HFF-Myc (cell line): ENCODE data around the gene XIRP1.

Experiments used
- DNase-seq: peaks from one replicate; pipeline ENCODE4 v3.0.0-alpha.2; 2011; ENCODE audit warnings: low read depth; ENCODE audit errors: extremely low read depth
- H3K4me3 ChIP-seq: replicated peaks from 2 replicates; pipeline ENCODE4 v1.5.1; 2011; ENCODE audit warnings: low read depth, mild to moderate bottlenecking, control low read depth, low read length
- CTCF ChIP-seq: IDR thresholded peaks from 2 replicates; pipeline ENCODE4 v1.5.1; 2012; ENCODE audit warnings: mild to moderate bottlenecking, low read depth, low read length, control low read depth; ENCODE audit errors: missing control alignments

Gene XIRP1, protein sequence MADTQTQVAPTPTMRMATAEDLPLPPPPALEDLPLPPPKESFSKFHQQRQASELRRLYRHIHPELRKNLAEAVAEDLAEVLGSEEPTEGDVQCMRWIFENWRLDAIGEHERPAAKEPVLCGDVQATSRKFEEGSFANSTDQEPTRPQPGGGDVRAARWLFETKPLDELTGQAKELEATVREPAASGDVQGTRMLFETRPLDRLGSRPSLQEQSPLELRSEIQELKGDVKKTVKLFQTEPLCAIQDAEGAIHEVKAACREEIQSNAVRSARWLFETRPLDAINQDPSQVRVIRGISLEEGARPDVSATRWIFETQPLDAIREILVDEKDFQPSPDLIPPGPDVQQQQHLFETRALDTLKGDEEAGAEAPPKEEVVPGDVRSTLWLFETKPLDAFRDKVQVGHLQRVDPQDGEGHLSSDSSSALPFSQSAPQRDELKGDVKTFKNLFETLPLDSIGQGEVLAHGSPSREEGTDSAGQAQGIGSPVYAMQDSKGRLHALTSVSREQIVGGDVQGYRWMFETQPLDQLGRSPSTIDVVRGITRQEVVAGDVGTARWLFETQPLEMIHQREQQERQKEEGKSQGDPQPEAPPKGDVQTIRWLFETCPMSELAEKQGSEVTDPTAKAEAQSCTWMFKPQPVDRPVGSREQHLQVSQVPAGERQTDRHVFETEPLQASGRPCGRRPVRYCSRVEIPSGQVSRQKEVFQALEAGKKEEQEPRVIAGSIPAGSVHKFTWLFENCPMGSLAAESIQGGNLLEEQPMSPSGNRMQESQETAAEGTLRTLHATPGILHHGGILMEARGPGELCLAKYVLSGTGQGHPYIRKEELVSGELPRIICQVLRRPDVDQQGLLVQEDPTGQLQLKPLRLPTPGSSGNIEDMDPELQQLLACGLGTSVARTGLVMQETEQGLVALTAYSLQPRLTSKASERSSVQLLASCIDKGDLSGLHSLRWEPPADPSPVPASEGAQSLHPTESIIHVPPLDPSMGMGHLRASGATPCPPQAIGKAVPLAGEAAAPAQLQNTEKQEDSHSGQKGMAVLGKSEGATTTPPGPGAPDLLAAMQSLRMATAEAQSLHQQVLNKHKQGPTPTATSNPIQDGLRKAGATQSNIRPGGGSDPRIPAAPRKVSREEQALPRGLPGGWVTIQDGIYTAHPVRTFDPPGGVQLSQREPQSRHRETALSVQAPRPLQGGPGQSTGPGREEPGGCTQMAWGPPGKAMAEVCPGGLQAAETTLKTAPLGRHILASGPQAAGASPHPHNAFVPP (N-terminal part only)

GRCh38 chr3:39192490-39193092 lies at the start of gene XIRP1:
Gene XIRP1 (minus strand): TSS chr3:39192595. CDS start chr3:39189445, 3,150 bp downstream.
- no peak for DNase-seq
- no peak for TF ChIP-seq CTCF
- H3K4me3 ChIP-seq: no peak within 1 kb of the TSS

DNA sequence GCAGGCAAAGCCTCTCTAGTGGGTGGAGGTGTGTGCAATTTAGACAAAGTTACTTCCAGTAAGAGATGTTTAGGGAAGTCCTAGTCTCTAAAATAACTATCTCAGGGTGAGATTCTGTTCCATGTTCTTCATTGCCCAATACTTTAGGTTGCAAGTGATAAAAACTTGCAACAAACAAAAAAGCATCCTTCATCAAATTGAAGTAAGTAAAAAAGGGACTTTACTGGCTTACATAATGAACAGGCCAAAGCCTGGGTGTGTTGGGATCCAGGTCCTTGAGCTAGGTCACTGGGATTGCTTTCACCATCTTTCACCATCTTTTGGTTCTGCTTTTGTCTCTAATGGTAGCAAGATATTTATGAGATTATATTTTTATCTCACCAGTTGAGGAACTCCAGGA lies 49.2 kb upstream of the XIRP1 start:
- no peak for DNase-seq
- no peak overlapping the region for H3K4me3 ChIP-seq
- no peak for TF ChIP-seq CTCF

GRCh38 chr3:39237027-39237426 lies 44.6 kb upstream of the XIRP1 start:
- no peak for TF ChIP-seq CTCF
- no peak overlapping the region for H3K4me3 ChIP-seq
- no peak for DNase-seq

DNA sequence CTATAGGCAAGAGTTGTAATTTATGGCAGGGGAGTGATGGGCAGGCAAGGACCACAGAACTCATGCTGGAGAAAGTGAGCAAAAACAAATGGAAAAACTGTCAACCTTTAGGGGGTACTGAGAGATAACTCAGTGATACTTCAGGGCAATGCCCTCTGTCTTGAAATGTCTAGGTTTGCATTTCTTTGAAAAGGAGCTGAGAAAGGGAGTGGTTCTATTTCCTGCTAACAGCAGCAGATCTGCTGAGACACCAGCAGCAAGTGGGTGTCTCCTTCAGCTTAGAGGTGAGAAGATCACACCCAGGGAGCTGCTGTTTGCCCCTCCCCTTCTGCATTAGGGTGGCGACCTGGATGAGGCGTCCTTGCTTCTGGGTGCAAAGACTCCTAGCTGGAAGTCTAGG lies 42.3 kb upstream of the XIRP1 start:
- no peak overlapping the region for H3K4me3 ChIP-seq
- no peak for DNase-seq
- TF ChIP-seq CTCF: no peak

GRCh38 chr3:39232859-39233258 lies 40.5 kb upstream of the XIRP1 start:
- no peak overlapping the region for H3K4me3 ChIP-seq
- TF ChIP-seq CTCF: no peak
- DNase-seq: no peak

- no peak overlapping the region for H3K4me3 ChIP-seq
- no peak for DNase-seq
- TF ChIP-seq CTCF: no peak
These were observed 38.1 kb upstream of the XIRP1 start for GRCh38 chr3:39230453-39230852.
